Breast epithelium (tissue), 3 donors: ENCODE measurements around the gene SOX8.

Source experiments
- CTCF ChIP-seq, 3 donors: fragments of 450-650 bp; IDR thresholded peaks; one replicate each; pipeline ENCODE4 v1.5.1; 2016 to 2017; ENCODE audit warnings: antibody characterized with exemption in 3 of 3, mild to moderate bottlenecking in 3 of 3, moderate library complexity in 3 of 3
- POLR2A ChIP-seq: fragments of 450-650 bp; IDR thresholded peaks from one replicate; pipeline ENCODE4 v1.6.1; 2016; ENCODE audit warnings: antibody characterized with exemption, mild to moderate bottlenecking, moderate library complexity

- no peak for TF ChIP-seq CTCF (IDR thresholded peaks at IDR 0.05)
- TF ChIP-seq POLR2A, result no peak
Observed at GRCh38 chr16:1012135-1012534, 30.6 kb downstream of the SOX8 start.
